GM18499 (cell line): ENCODE results near the gene APOL2.
"Not testable (repeated sequence)": the region's sequence is repeated elsewhere in the genome, so short reads cannot be mapped to it uniquely, and the experiment has no call there.

Experiments
- ATAC-seq: cut with Tn5 transposase; IDR thresholded peaks from one replicate; pipeline ENCODE4 v1.9.1; 2021; ENCODE audit warnings: moderate number of reproducible peaks; ENCODE audit not compliant: insufficient read depth, unreplicated experiment

Gene APOL2

GRCh38 chr22:36245805-36246356, 6.6 kb upstream of the APOL2 start:
- no peak for ATAC-seq

- ATAC-seq = no peak
Observed at GRCh38 chr22:36244522-36245391, 5.4 kb upstream of the APOL2 start.

- ATAC-seq = no peak
Observed at GRCh38 chr22:36243986-36244385, 4.7 kb upstream of the APOL2 start.

GRCh38 chr22:36239150-36239400, 252 bp downstream of the APOL2 start:
- no peak for ATAC-seq

GRCh38 chr22:36238373-36239149, 766 bp downstream of the APOL2 start:
- ATAC-seq = no peak

GRCh38 chr22:36237462-36238372, 1.6 kb downstream of the APOL2 start:
- no peak for ATAC-seq

- no peak for ATAC-seq
Observed at GRCh38 chr22:36236388-36237319, 2.7 kb downstream of the APOL2 start.

- ATAC-seq = no peak
Observed at GRCh38 chr22:36235585-36235984, 3.7 kb downstream of the APOL2 start.

- ATAC-seq = no peak
Observed at GRCh38 chr22:36234919-36235318, 4.4 kb downstream of the APOL2 start.

GRCh38 chr22:36234213-36234612, 5.1 kb downstream of the APOL2 start:
- ATAC-seq = no peak

- no peak for ATAC-seq
Observed at GRCh38 chr22:36233796-36234195, 5.5 kb downstream of the APOL2 start.

GRCh38 chr22:36232715-36233401, 6.5 kb downstream of the APOL2 start:
- no peak for ATAC-seq

GRCh38 chr22:36231051-36231450, 8.3 kb downstream of the APOL2 start:
- ATAC-seq = not testable (repeated sequence)

GRCh38 chr22:36229649-36230048, 9.7 kb downstream of the APOL2 start:
- ATAC-seq = not testable (repeated sequence)

GRCh38 chr22:36228944-36229343, 10.4 kb downstream of the APOL2 start:
- ATAC-seq = no peak

GRCh38 chr22:36228369-36228768, 11.0 kb downstream of the APOL2 start:
- ATAC-seq = not testable (repeated sequence)

GRCh38 chr22:36227806-36228205, 11.5 kb downstream of the APOL2 start:
- ATAC-seq = no peak

GRCh38 chr22:36227396-36227795, 11.9 kb downstream of the APOL2 start:
- ATAC-seq = no peak

- ATAC-seq = no peak
Observed at GRCh38 chr22:36226189-36226588, 13.1 kb downstream of the APOL2 start.
